Measurements from ENCODE around the gene ERVV-1.
A peak's percentile ranks its signal among the peaks of the same experiment; 100 is the strongest.
"Not testable (repeated sequence)": the region's sequence is repeated elsewhere in the genome, so short reads cannot be mapped to it uniquely, and the experiment has no call there.

The ERVV-1 gene

GRCh38 chr19:53028306-53028705, 14.6 kb downstream of the ERVV-1 start:
- DNase-seq = not testable (repeated sequence)

GRCh38 chr19:53034054-53034453, 20.3 kb downstream of the ERVV-1 start:
- DNase-seq = no peak

GRCh38 chr19:53034948-53035675, 21.4 kb downstream of the ERVV-1 start:
- no peak for DNase-seq

GRCh38 chr19:53037101-53038097, 23.7 kb downstream of the ERVV-1 start:
- peak; percentile 76 for DNase-seq

GRCh38 chr19:53041366-53041765, 27.6 kb downstream of the ERVV-1 start:
- no peak for DNase-seq

- no peak for DNase-seq
These were observed 31.8 kb downstream of the ERVV-1 start for GRCh38 chr19:53045536-53045935.

- no peak for DNase-seq
These were observed 33.7 kb downstream of the ERVV-1 start for GRCh38 chr19:53047379-53047778.

- DNase-seq = no peak
These were observed 41.4 kb downstream of the ERVV-1 start for GRCh38 chr19:53055117-53055516.

GRCh38 chr19:53057904-53058580, 44.3 kb downstream of the ERVV-1 start:
- DNase-seq = peak; percentile 63
